NCI-H2107 treated with DMSO at 0.1 percent for 48 hours (cell line): ENCODE results near the gene MBNL1.

Experiments used
- DNase-seq: peaks from one replicate; lab custom pipeline; 2025; ENCODE audit not compliant: unreplicated experiment; lab: John Stamatoyannopoulos, UW

Gene MBNL1

GRCh38 chr3:152295344-152295743 lies 26.6 kb downstream of the MBNL1 start:
- DNase-seq: no peak

GRCh38 chr3:152295806-152296205 lies 27.1 kb downstream of the MBNL1 start:
- no peak for DNase-seq

DNA sequence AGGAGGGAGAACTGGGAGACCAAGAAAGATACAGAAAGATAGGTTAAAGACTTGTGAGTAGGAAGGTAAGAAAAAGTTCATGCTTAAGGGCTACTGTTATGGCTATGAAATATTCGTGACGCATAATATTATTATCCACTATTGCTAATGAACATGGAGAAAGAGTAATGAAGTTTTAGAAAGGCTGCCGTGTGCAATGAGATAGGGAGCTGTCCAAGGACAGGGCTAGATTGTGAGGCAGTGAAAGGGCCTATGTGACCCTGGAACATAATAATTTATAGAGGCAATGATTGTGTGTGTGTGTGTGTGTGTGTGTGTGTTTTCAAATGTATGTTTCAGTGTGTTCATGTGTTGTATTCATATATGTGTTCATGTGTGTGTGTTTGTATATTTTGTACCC lies 27.7 kb downstream of the MBNL1 start:
- DNase-seq: no peak

DNA sequence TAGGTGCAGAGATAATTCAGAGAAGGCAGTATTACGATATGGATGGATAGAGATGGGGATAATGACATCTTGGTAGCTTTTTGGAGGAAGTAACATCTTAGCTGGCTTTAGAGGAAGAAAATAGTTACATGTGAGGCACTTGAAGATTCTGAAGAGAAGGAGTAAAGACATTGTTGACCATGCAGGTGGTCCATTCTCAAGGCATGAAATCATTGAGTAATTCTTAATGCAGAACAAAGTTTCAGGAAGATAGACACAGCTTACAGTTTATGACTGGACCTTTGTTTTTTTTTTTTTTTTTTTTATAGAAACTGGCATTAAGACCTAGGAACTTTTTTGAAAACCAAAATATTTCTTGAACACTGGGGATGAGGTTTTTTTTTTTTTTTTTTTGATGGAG lies 28.2 kb downstream of the MBNL1 start:
- DNase-seq: no peak

DNA sequence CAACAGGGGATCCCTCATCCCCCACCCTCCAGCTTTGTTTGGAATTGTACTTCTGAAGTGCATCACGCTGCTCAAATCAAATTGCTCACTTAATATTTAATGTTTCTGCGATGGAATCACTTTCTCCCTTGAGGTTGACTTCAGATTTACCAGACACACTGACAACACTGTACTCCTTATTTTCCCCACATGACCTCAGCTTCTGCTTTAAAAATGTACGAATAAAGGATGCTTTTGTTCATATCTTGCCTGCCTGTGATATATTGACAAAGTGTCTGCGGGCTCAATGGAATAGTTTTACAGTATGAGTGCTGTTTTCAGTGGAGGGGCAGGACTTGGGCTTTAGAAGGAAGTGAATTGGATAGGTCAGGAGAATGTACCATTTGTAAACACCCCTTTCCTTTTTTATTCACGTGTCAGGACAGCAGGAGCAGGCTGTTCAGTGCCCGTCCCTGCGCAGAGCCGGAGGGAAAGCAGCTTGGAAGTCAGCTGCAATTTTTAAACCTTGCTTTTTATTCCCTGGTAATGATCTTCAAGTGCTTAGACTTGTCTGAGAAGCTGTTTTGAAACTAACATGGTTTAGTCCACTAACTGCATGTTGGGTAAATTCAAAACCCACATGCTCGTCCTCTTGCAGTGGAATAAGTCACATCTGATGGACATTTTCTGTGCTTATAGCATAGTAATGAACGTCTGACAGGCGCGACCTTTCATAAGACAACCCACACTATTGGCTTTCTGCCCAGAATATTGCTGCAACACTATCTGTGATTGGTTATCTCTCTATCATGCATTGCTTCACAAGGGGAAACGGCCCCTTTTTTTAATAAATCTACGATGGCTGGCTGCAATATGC lies 29.9 kb downstream of the MBNL1 start:
- DNase-seq: peak; percentile 89

DNA sequence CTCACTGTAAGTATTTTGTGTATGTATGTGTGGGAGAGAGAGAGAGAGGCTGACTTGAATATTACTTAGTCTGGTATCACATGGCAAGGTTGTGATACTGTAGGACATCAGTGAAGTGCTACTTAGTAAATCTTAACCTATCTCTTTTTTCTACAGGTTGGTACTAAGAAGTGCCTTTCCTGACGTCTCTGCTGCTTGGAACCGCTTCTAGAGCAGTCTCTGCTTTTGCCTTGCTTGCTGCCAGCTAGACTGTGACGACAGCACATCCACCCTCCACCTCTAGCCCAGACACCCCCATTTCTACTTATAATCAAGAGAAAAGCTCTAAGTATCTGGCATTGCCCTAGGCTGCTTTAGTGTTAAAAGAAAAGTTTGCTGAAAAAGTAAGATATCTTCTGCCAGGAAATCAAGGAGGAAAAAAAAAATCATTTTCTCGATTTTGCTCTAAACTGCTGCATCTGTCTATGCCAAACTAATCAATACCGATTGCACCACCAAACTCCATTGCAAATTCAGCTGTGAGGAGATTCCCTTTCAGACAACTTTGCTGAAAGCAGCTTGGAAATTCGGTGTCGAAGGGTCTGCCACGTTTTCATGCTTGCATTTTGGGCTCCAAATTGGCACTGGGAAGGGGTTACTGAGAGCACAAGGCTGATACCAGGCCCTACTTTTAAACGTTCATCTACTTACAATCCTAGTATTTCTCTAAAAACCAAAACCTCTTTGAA lies 30.7 kb downstream of the MBNL1 start:
- no peak for DNase-seq

DNA sequence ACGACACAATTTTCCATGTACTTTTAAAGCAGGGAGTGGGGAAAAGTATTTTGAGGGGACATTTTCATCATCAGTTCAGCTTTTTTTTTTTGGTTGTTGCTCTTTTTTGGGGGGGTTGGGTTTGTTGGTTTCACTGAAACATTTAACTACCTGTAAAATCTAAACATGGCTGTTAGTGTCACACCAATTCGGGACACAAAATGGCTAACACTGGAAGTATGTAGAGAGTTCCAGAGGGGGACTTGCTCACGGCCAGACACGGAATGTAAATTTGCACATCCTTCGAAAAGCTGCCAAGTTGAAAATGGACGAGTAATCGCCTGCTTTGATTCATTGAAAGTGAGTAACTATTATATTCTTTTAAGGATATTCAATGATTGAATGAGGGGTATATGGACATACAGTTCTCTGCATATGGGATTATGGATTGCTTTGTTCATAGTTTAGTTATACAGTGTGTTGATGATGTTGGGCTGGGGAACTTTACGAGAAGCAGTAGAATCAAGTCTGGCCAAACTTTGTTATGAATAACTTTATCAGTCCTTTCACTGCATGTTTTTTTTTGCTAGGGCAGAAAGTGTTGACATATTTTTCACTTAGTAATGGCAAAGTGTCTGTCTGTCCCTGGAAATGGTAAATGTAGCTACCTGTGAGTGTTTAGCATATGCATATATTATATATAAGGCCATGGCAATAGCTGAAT lies 31.5 kb downstream of the MBNL1 start:
- no peak for DNase-seq

DNA sequence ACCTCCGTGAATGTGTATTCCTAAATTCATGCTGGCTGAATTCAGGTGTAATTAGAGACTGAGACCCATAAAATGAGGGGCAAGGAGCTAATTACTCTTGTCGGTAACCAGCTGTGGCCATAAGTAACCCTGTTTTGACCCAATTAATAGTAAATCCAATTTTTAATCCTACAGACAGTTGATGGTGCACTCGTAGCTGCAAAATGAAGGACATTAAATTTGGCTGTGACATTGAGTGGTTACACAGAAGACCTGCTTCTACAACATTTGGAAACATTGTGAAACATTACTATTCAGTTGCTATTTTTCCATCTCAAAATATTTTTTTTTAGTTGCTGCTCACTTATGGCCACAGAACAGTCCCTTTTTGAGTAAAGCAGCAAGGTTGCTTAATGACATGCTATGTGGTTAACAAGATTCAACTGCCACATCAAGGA lies 33.0 kb downstream of the MBNL1 start:
- DNase-seq: no peak

- DNase-seq: no peak
Measured at GRCh38 chr3:152302521-152303021, 33.8 kb downstream of the MBNL1 start.

GRCh38 chr3:152304160-152304559 lies 35.4 kb downstream of the MBNL1 start:
- no peak for DNase-seq

DNA sequence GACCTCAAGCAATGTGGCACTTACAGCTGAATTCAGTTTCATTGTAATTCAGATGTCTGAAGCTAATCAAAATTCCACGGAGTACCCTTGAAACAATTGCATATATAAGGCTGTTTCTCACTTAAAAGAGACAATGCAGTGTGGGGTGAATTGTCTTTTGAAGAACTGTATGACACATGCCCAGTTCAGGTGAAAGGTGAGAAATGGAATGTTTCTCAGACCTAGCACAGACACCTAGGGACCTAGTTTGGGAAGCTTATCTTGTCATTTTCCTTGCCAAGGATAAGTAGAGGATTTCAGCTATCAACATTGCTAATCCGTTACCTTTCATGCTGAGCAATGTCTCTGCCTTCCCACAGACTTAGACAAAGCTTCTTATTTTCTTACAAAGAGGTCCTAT lies 36.3 kb downstream of the MBNL1 start:
- no peak for DNase-seq

- no peak for DNase-seq
Measured at GRCh38 chr3:152307829-152308474, 39.2 kb downstream of the MBNL1 start.

GRCh38 chr3:152308475-152308844 lies 39.7 kb downstream of the MBNL1 start:
- DNase-seq: no peak

DNA sequence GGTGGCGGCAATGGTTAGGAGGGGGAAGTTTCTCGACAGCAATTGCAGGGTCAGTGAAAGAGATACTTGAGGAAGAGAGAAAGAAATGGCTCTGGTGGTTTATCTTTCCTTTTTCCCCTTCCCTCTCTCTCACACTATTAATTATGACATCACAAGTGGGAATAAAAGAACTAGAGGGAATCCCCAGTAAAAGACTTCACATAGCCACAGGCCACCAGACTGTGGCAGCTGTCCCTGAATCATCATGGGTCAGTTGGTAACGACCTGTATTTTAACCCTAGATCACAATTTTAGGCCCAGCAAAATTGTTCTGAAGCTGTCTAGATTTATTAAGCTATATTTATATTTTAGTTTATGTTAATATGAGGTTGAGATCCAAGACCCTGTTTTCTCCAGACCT lies 40.3 kb downstream of the MBNL1 start:
- no peak for DNase-seq

GRCh38 chr3:152309535-152310307 lies 41.0 kb downstream of the MBNL1 start:
- no peak for DNase-seq

- no peak for DNase-seq
Measured at GRCh38 chr3:152313430-152313829, 44.7 kb downstream of the MBNL1 start.

DNA sequence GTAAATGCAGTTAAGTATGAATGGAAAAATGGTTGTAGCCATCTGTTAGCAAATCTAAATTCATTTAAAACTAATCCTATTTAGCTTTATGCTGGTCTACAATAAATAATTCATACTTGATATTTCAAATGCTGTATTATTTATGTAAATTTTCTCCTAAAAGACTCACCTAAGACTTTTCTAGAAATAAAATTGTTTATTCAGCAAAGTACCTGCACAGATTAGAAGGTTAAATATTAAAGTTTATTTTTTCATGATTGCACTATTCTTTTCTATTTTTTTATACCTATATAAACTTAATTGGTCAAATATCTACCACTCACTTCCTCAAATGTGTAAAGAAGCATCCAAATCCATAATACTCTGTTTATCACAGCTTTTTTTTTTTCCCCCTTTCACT lies 45.2 kb downstream of the MBNL1 start:
- DNase-seq: no peak

DNA sequence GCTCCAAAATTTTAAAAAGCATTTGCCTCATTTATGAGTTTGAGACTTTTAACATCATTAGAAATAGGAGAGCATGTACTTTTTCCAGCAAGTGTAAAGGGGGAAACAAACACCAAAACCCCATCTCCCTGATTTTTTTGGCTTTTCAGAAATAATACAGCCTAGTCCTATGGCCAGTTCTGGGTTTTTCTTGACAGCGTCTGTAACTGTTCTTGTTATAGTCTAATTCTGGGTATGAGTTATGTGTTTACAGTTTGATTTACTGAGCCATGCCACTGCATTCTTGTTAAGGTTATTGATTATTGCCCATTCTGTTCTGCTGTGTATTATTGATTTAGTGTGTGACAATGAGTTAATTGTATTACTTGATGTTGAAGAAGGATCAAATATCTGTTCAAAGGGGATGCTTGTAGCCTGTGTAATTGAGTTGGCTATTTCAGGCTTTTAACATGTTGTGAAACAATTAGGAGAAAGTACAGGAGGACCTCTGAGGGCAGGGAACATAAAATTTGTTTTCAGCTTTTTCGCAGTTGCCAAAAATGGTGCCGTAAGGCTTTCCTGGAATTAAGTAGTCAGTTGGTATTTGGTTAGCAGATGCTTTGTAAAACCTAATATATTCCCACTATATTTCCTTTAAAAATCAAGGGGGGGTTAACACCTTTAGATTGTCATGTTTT lies 46.1 kb downstream of the MBNL1 start:
- no peak for DNase-seq

- no peak for DNase-seq
Measured at GRCh38 chr3:152315623-152316022, 46.9 kb downstream of the MBNL1 start.

DNA sequence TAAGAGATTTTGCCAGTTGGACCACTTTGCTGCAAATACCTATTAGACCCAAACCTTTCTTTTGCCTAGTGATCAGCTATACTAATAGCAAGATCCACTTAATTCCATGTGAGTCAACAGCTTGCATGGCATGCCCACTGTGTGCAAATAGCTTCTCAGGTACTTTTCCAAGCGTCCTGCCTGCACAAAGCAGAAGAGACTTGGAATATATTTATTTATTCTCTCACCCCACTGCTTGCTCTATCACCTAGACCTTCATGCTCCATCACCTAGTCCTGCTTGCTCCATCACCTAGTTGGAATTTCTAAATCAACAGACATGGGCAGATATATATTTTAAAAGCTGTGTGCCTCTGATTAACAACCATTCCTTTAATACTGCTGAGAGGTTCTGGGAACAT lies 47.6 kb downstream of the MBNL1 start:
- DNase-seq: no peak
